Stimulated activated CD4-positive, alpha-beta T cell treated with anti-CD3 and anti-CD28 coated beads, TNF-alpha, amount 100 ng/mL, for 24 hours (primary cell): ENCODE data around the gene CHMP4B.

ENCODE experiments used
- DNase-seq, 3 experiments: peaks; one replicate each; pipeline ENCODE4 v3.0.0-alpha.2; 2020; ENCODE audit warnings: low read depth in 3 of 3

Gene CHMP4B

GRCh38 chr20:33897313-33897912 is 86.3 kb downstream of the CHMP4B start:
- peak in 1 of 3 experiments; percentile 4 for DNase-seq

- DNase-seq, result no peak
Measured at GRCh38 chr20:33899106-33899505, 88.0 kb downstream of the CHMP4B start.

GRCh38 chr20:33900521-33901131 is 89.5 kb downstream of the CHMP4B start:
- no peak for DNase-seq

GRCh38 chr20:33901132-33901523 is 90.0 kb downstream of the CHMP4B start:
- no peak for DNase-seq

GRCh38 chr20:33902011-33902410 is 90.9 kb downstream of the CHMP4B start:
- DNase-seq, result no peak
